ENCODE data around the gene CEP295NL.
A peak's percentile ranks its signal among the peaks of the same experiment; 100 is the strongest.
"Not testable (repeated sequence)": the region's sequence is repeated elsewhere in the genome, so short reads cannot be mapped to it uniquely, and the experiment has no call there.

Gene CEP295NL

DNA sequence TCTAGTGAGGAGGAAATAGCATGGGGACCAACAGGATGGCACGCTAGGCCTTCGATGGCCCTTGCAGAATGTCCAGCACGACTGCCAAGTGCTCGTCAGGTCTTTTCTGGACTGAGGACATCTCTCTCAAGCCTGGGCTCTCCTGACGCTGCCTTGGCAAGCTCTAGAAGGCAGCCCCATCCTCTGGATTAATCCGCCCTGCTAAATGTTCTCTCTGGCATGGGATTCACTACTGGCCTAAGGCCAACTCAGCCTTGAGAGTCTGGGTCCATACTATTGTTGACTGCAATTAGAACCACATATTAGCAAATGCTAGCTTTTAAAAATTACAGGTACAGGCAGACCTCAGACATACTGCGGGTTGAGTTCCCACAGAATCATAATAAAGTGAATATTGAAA lies 2.5 kb upstream of the CEP295NL start:
- DNase-seq = no peak

DNA sequence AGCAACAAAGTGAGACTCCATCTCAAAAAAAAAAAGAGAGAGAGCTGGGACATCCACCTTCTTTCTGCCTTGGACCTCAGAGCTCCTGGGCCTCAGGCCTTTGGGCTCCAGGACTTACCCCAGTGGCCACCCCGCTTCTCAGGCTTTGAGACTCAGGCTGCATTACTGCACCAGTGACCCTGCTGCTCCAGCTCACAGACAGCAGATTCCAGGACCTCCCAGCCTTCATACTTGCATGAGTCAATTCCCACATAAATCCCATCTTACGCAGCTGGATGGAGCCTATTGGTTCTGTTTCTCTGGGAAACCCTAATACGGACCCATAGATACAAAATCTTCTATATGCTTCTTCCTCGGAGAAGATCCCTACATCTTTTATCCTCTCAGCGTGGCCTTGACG lies 2.1 kb upstream of the CEP295NL start:
- no peak for DNase-seq

GRCh38 chr17:78904371-78904770 lies 1.4 kb upstream of the CEP295NL start:
- no peak for DNase-seq

DNA sequence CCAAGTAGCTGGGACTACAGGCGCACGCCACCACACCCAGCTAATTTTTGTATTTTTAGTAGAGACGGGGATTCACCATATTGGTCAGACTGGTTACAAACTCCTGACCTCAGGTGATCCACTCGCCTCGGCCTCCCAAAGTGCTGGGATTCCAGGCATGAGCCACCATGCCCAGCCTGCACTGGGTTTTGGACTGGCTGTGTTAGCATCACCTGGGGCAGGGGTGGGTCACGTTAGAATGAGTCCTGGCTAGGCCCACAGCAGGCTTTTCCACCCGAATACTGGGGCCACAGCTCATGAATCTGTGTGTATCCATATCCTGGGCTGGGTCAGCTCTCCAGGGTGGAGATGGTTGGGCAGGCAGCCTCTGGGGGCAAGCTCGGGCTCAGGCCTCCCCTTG lies 770 bp downstream of the CEP295NL start:
- not testable (repeated sequence) for DNase-seq

GRCh38 chr17:78901806-78902205 lies 1.2 kb downstream of the CEP295NL start:
- DNase-seq = no peak

GRCh38 chr17:78900816-78901215 lies 2.2 kb downstream of the CEP295NL start:
- no peak for DNase-seq

DNA sequence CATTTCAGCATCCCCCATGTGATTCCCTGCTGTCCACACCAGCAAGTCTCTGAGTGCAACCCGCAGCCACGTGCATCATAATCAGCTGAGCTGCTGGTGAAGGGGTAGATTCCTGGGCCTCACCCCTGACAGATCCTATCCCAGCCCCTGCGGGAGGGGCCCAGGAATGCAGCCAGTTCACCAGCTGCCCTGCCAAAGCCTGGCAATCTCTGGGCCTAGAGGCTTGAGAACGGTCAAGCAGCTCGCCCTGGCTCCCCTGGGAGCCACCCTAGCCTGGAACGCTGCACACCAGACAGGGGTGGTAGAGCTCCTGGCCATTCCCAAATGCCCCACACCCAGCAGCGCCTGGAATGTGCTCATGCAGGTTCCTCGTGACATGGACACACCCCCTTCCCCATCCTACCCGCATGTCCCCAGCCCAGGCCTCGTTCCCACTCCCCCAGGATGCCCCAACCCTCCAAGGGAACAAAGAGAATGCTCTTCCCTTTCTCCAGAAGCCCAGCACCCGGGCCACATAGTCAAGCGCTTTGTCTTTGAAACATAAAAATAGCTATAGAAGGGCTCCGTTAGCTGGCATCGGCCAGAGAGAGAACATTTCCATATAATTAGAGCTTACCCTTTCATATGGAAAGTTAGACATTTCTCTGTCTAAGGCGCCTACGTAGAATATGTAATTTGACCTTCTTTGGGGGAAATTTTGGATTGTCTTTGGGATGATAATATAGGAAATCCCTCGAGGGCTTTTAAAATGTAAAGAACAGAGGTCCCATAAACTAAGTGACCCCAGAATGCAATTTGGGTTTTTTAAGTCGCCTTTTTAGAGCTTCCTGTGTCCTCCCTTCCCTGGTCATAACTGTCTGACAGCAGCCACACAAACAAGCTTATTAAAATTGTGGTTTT lies 3.4 kb downstream of the CEP295NL start:
- DNase-seq = peak in 28 of 58 donors; percentile 28 to 84 (median 60)

GRCh38 chr17:78898947-78899346 lies 4.1 kb downstream of the CEP295NL start:
- DNase-seq = peak in 5 of 58 donors; percentile 44 to 73 (median 60)

DNA sequence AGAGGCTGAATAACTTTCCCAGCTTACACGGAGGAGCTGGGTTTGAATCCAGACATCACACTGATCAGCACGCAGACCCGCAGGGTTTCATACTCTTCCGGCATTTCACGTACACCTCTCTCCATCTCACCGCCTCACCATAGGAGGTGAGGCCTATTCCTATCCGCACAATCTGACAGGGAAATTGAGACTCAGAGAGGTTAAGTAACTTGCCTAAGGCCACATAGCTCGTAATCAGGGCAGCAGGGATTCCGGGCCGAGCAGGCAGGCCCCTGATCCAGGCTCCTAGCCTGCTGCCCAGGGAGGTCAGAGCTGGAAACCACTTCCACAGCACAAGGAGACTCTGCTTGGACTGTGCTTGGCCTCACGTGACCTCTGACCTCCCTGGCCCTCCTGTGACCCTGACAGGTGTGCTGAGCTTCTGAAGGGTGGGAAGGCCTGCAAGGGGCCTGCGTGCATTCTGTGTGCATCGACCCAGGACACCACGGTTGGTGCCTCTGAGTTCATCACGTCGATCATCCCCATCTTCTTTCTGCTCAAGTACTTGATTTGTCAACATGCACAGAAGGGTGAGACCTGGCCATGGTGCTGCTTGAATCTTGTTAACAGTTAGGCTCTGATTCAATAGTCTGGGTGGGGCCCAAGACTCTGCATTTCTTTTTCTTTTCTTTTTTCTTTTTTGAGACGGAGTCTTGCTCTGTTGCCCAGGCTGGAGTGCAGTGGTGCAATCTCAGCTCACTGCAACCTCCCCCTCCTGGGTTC lies 4.7 kb downstream of the CEP295NL start:
- no peak for DNase-seq

DNA sequence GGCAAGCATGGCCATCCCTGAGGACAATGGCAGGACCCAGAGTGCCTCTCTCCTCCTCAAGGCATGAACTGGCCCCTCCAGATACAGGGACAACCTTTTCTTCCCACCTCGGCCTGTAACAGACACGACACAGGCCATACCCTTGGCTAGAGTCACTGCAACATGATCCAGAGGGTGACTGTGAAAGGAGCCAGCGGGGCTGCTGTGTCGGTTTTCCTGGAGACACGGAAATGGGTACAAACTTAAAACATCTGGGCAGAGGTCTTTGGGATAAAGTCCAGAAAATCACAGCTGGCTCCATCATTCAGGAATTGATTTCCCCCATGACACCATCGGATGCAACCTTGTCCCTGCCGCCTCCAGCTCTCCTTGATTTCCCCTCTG lies 5.3 kb downstream of the CEP295NL start:
- DNase-seq = no peak

DNA sequence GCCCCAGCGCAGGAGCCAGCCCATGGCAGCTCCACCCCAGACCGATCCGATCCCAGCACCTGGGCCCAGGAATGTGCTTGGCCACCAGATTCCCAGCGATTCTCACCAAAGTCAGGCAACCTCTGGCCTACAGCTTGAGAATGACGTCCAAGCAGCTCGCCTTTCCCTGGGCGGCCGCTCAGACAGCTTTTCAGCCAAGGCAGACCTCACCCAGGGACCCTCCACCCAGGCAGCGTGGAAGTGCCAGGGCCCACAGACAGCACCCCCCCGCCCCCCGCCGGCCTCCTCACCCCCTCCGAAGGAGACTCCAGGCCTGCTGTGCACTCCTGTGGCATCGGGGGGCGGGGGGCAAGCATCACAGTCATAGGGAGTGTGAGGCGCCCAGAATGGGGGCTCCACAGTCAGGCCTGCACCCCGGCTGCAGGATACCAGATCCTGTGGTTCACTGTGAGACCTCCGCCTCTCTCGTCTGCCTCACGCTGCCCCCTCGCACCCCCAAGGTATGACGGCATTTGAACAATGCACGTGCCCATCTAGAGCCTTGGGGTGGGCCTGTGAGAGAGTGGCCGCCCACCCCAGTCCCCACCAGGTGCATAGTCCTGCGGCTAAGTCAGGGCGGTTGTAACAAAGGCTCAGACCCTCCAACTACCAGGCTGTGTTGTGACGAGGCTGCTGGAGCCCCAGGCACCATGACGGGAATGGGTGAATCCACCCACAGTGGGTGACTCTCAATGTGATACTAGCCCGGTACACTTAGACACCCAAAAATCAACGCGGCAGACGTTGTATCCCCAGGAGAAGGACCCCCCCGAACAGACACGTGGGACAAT lies 6.0 kb downstream of the CEP295NL start:
- no peak for DNase-seq

GRCh38 chr17:78896091-78896833 lies 6.7 kb downstream of the CEP295NL start:
- peak in 49 of 58 donors; percentile 19 to 88 (median 71) for DNase-seq

DNA sequence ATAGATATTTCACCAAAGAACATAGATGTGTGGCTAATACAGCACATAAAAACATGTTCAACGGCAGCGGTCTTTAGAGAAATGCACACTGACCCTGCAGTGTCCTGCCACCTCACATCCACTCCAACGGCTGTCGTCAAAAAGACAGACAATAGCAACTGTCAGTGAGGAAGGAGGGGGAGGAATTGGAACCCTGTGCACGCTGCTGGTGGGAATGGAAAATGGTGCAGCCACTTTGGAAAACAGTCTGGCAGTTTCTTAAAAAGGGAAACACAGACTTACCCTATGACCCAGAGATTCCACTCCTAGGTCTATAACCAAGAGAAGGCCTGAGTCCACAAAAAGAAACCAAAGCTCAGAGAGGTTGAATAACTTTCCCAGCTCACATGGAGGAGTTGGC lies 7.7 kb downstream of the CEP295NL start:
- DNase-seq = peak in 6 of 58 donors; percentile 26 to 63 (median 37)

DNA sequence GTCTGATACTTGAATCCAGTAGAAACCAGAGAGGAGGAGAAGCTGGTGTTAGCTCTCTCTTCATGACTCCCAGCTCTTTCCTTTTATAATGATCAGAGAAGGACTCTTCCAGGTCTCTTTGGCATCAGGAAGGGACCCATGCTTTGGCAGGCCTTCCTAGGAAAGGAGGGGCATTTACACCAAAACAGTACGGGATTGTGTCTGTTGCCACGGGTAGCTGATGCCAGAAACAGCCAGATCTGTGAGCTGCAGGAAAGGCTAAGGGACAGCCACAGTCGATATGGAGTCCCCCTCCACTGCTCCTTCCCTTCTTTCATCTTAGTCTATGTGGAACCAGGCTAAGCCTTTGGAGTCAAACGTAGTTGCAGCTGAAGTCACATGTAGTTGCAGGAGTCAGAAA lies 9.3 kb downstream of the CEP295NL start:
- DNase-seq = peak in 25 of 58 donors; percentile 21 to 71 (median 42)

DNA sequence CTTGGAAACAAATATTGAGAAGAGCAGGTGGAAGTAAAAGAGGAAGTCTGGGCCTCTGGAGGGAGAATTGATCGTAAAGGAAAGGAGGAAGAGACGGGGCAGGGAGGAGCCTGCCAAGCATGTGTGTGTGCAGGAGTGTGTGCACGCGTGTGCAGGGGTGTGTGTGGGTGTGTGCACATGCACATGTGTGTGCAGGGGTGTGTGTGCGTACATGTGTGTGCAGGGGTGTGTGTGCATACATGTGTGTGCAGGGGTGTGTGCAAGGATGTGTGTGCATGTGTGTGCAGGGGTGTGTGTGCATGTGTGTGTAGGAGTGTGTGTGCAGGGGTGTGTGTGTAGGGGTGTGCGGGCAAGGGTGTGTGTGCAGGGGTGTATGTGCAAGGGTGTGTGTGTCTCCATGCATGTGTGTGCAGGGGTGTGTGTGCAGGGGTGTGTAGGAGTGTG lies 10.0 kb downstream of the CEP295NL start:
- DNase-seq = no peak

DNA sequence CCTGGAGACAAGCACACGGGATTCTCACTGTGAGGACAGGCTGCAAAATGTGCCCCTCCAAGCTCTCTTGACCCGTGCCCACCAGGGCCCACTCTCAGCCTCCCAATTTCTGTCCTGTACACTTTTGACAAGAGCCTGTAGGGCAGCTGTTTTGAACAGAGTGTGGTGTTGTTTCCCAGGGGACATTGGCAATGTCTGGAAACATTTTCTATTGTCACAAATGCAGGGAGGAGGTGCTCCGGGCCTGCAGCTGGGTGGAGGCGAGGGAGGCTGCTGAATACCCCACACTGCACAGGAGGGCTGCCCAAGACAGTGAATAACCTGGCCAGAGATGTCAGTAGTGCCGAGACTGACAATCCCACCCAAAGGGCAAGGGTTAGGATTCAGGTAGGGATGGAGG lies 10.5 kb downstream of the CEP295NL start:
- peak in 26 of 58 donors; percentile 26 to 76 (median 43) for DNase-seq

DNA sequence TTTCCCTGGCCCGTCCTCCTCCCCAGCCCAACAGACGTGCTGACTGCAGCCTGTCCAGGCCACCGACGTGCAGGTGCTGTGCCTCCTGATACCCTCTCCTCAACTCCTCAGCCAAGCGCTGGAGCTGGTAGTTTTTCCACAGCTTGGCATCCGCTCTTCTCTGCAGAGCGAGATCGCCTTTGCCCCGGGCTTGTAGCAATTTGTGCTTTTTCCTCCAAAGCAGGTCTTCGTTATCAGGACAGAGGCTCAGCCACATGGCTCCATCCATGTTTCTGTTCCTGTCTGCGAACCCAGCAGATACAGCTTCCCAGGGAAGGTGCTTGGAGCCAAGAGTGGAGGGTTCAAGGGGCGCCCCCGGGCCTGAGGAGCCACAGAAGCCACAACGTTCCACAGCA lies 10.9 kb downstream of the CEP295NL start:
- DNase-seq = no peak

- DNase-seq = peak in 2 of 58 donors; percentile 51 to 52
Observed at GRCh38 chr17:78891406-78892061, 11.5 kb downstream of the CEP295NL start.

DNA sequence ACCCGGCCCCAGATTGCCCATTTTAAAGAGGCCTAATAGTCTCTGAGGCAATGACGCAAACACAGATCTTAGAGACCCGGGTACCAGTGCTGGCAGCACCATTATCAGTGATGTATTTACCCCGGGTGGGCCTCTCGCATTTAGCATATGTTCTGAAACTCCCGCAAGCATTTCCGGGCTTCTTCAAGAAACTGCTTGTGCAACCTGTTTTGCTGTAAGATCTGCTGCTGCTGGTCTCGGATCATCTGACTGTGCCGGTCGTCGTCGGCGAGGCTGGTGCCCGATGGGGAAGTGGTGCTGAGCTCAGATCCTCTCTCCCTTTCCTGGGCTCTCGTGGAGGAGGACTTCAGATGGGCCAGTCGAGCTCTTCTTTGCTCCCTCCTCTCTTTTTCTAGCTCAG lies 12.5 kb downstream of the CEP295NL start:
- DNase-seq = peak in 35 of 58 donors; percentile 22 to 64 (median 44)

- DNase-seq = not testable (repeated sequence)
Observed at GRCh38 chr17:78890096-78890495, 12.9 kb downstream of the CEP295NL start.
